Activated T-cell treated with anti-CD3 and anti-CD28 coated beads, Interleukin-2, amount 50 U/mL, for 1 hour (primary cell): ENCODE measurements around the gene USP34.
A peak's percentile ranks its signal among the peaks of the same experiment; 100 is the strongest.
"Not testable (repeated sequence)": the region's sequence is repeated elsewhere in the genome, so short reads cannot be mapped to it uniquely, and the experiment has no call there.

Experiments
- DNase-seq: peaks from one replicate; pipeline ENCODE4 v3.0.0-alpha.2; 2020

USP34 gene

GRCh38 chr2:61470965-61471904, at the start of gene USP34:
USP34 (minus strand) TSS chr2:61471087; CDS start chr2:61470692, 395 bp downstream.
- DNase-seq, result peak; percentile 88

GRCh38 chr2:61520261-61520660, 49.4 kb upstream of the USP34 start:
- DNase-seq, result no peak

- no peak for DNase-seq
Observed at GRCh38 chr2:61512768-61513398, 42.0 kb upstream of the USP34 start.

GRCh38 chr2:61510674-61511671, 40.1 kb upstream of the USP34 start:
- DNase-seq, result no peak

- DNase-seq, result no peak
Observed at GRCh38 chr2:61504949-61505348, 34.1 kb upstream of the USP34 start.

GRCh38 chr2:61499060-61499459, 28.2 kb upstream of the USP34 start:
- DNase-seq, result no peak

- DNase-seq, result no peak
Observed at GRCh38 chr2:61493523-61493942, 22.6 kb upstream of the USP34 start.

- DNase-seq, result no peak
Observed at GRCh38 chr2:61492476-61492875, 21.6 kb upstream of the USP34 start.

GRCh38 chr2:61485281-61485680, 14.4 kb upstream of the USP34 start:
- no peak for DNase-seq

- no peak for DNase-seq
Observed at GRCh38 chr2:61478086-61478485, 7.2 kb upstream of the USP34 start.

- DNase-seq, result not testable (repeated sequence)
Observed at GRCh38 chr2:61476929-61477589, 6.2 kb upstream of the USP34 start.

- DNase-seq, result no peak
Observed at GRCh38 chr2:61471905-61472805, 1.3 kb upstream of the USP34 start.

- peak; percentile 81 for DNase-seq
Observed at GRCh38 chr2:61470122-61470951, 550 bp downstream of the USP34 start.

- no peak for DNase-seq
Observed at GRCh38 chr2:61469424-61470121, 1.3 kb downstream of the USP34 start.

GRCh38 chr2:61468231-61468630, 2.7 kb downstream of the USP34 start:
- not testable (repeated sequence) for DNase-seq

- DNase-seq, result no peak
Observed at GRCh38 chr2:61465045-61465444, 5.8 kb downstream of the USP34 start.

- DNase-seq, result no peak
Observed at GRCh38 chr2:61463769-61464475, 7.0 kb downstream of the USP34 start.

- DNase-seq, result no peak
Observed at GRCh38 chr2:61461404-61461803, 9.5 kb downstream of the USP34 start.

- no peak for DNase-seq
Observed at GRCh38 chr2:61460163-61460562, 10.7 kb downstream of the USP34 start.
